Fibroblast of pulmonary artery (primary cell): ENCODE results near the gene JUNB.
A peak's percentile ranks its signal among the peaks of the same experiment; 100 is the strongest.

Source experiments
- DNase-seq: peaks from one replicate; pipeline ENCODE4 v3.0.0-alpha.2; 2010; ENCODE audit warnings: low read depth
- H3K4me3 ChIP-seq: replicated peaks from 2 replicates; pipeline ENCODE4 v1.5.1; 2011; ENCODE audit warnings: low read depth, mild to moderate bottlenecking, control low read depth, low read length, moderate library complexity
- TF ChIP-seq, protein P1 (sequence below): IDR thresholded peaks from 2 replicates; pipeline ENCODE4 v1.5.1; 2011; ENCODE audit warnings: mild to moderate bottlenecking, control low read depth, low read length, inconsistent platforms; ENCODE audit errors: missing control alignments

The JUNB gene

DNA sequence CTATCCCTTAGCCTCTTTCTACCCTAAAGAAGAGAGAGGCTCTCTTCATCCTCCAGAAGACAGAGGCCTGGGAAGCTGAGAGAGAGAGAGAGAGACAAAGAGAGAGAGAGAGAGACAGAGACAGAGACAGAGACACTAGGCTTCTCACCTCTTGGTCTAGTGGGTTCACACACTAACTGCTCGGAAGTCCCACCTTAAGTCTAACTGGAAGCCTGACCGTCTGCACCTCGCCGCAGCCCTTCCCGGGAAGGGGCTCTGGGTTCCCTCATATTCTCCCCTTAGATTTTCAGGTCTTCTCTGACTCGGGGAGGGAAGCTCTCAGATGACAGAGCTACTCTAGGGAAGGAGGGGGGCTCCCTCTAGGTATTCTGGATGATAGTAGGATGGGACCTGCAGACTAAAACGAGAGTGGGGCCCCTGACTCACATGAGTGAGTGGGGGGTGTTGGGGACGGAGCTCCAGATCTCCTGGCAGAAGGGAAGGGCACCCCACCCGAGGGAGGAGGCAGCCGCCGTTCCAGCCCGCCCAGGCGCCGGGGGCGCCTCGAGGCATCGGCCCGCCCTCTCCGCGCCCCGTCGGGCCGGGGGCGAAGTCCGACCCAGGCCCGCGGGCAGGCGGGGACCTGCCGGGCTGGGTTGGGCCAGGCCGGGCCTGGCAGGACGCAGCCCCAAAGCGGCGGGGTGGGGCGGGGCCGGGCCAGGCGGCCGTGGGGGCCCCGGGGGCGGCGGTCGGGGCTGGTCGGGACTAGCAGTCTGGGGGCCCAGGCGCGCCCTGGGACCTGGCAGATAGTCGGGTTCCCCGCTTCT lies 2.0 kb upstream of the JUNB start:
- peak overlapping the region; percentile 99 for H3K4me3 ChIP-seq
- TF ChIP-seq, protein P1, sequence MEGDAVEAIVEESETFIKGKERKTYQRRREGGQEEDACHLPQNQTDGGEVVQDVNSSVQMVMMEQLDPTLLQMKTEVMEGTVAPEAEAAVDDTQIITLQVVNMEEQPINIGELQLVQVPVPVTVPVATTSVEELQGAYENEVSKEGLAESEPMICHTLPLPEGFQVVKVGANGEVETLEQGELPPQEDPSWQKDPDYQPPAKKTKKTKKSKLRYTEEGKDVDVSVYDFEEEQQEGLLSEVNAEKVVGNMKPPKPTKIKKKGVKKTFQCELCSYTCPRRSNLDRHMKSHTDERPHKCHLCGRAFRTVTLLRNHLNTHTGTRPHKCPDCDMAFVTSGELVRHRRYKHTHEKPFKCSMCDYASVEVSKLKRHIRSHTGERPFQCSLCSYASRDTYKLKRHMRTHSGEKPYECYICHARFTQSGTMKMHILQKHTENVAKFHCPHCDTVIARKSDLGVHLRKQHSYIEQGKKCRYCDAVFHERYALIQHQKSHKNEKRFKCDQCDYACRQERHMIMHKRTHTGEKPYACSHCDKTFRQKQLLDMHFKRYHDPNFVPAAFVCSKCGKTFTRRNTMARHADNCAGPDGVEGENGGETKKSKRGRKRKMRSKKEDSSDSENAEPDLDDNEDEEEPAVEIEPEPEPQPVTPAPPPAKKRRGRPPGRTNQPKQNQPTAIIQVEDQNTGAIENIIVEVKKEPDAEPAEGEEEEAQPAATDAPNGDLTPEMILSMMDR, result no peak
- peak; percentile 42 for DNase-seq

DNA sequence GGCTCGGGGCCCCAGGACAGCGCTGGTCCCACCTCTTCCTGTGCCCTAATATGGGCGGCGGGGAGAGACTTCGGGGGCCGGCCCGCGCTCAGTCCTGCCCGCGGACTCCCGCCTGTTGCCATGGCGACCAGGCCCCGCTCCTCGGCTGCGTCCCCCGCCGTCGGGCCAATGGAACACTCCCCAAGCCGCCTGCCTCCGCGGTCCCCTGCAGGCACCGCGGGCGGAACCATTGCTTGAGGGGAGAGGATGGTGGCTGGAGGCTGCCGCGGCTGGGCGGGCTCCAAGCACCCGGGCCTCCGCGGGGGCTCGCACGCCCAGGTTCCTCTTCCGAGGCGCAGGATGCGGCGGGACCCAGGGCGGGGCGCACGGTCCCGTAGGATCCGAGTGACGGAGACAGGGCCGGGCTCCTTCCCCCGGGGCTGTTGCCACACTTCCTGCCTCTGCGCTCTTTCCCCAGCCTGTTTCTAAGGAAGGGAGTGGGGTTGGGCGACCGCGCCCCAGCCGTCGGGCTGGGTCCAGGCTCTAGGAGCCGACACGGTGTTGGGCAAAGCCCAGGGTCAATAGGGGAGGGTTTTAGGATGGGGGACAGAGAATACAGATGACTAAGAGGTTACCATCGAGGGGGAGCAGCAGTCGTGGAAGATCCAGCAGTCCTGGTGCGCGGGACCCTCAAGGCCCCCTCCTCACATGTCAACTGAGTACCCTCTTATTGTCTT lies 1.2 kb upstream of the JUNB start:
- H3K4me3 ChIP-seq, result peak overlapping the region; percentile 99
- TF ChIP-seq, protein P1, result no peak
- peak; percentile 97 for DNase-seq

DNA sequence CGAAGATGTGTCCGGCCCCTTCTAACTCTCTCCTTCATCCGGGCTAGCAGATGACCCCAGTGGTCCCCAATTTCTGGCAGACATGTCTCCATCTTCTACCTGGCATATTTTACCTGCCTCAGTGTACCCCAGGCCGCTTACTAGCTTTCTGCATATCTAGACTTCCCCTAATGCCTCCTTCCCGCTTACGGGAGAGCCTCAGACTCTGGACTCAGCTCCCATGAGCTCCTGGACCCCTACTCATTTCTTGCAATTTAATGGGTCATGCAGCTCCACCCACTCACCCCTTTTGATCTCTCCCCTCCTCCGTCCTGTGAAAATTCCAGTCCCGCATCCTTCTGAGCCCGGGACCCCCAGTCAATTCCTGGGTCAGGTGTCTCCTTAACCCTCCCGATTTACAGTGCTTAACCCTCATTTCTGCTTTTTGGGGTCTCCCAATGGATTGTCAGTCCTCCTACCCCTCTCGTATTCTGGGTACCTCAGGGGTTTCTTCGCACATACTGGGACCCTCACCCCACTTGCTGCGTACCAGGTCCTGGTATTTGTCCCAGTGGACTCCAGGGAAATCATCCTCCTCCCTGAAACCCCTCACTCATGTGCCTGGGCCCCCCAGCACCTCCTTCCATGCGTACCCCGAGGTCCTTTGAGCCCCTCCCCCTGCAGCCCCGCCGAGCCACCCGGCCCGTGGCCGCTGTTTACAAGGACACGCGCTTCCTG lies 500 bp upstream of the JUNB start:
- no peak for DNase-seq
- TF ChIP-seq, protein P1, result no peak
- peak overlapping the region; percentile 99 for H3K4me3 ChIP-seq

DNA sequence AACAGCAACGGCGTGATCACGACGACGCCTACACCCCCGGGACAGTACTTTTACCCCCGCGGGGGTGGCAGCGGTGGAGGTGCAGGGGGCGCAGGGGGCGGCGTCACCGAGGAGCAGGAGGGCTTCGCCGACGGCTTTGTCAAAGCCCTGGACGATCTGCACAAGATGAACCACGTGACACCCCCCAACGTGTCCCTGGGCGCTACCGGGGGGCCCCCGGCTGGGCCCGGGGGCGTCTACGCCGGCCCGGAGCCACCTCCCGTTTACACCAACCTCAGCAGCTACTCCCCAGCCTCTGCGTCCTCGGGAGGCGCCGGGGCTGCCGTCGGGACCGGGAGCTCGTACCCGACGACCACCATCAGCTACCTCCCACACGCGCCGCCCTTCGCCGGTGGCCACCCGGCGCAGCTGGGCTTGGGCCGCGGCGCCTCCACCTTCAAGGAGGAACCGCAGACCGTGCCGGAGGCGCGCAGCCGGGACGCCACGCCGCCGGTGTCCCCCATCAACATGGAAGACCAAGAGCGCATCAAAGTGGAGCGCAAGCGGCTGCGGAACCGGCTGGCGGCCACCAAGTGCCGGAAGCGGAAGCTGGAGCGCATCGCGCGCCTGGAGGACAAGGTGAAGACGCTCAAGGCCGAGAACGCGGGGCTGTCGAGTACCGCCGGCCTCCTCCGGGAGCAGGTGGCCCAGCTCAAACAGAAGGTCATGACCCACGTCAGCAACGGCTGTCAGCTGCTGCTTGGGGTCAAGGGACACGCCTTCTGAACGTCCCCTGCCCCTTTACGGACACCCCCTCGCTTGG lies 966 bp downstream of the JUNB start:
- TF ChIP-seq, protein P1, result no peak
- peak; percentile 60 for DNase-seq

DNA sequence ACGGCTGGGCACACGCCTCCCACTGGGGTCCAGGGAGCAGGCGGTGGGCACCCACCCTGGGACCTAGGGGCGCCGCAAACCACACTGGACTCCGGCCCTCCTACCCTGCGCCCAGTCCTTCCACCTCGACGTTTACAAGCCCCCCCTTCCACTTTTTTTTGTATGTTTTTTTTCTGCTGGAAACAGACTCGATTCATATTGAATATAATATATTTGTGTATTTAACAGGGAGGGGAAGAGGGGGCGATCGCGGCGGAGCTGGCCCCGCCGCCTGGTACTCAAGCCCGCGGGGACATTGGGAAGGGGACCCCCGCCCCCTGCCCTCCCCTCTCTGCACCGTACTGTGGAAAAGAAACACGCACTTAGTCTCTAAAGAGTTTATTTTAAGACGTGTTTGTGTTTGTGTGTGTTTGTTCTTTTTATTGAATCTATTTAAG lies 1.6 kb downstream of the JUNB start:
- DNase-seq, result no peak
- TF ChIP-seq, protein P1, result no peak
- peak overlapping the region; percentile 99 for H3K4me3 ChIP-seq

More for the DNA sequence above, 966 bp downstream of the JUNB start:
- peak overlapping the region; percentile 99 for H3K4me3 ChIP-seq
